Fibroblast of skin of right biceps (primary cell): ENCODE data around the gene HPCAL4.

ENCODE experiments used
- DNase-seq: peaks from one replicate; pipeline ENCODE4 v3.0.0-alpha.2; 2013

HPCAL4 gene

GRCh38 chr1:39675220-39675619 lies 16.0 kb downstream of the HPCAL4 start:
- DNase-seq: no peak

DNA sequence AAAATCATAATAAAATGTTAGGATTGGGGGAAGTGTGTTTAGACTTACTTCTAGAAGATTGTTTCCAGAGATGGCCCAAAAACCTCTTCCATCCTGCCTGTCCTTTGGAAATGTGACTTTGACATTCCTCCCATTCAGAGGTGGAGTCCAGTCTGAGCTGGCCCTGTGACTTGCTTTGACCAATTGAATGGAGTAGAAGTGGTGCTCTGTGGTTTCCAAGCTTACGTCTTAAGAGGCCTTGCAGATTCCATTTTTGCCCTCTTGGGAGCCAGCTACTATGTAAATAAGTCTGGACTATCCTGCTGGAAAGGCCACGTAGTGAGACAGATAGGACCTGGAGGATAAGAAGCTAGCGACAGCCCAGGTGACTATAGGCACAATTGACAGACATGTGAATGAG lies 18.0 kb downstream of the HPCAL4 start:
- DNase-seq: no peak

DNA sequence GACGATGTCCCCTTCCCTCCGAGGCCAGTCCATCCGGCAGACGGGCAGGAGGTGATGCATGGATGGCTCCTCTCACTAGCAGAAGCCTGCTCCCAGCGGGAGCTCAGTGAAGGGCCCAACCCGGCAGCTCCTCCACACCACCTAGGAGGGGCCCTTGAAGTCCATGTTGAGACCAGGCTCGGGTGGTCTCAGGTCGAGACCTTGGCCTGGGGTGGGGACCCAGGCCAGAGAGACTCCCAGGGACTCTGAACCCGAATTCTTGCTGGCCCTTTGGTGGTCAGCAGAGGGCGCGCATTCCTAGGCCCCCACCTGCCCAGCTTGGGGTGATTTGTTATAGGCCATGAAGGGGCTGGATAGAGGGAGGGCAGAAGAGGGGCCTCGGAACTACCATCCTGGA lies 18.7 kb downstream of the HPCAL4 start:
- no peak for DNase-seq

DNA sequence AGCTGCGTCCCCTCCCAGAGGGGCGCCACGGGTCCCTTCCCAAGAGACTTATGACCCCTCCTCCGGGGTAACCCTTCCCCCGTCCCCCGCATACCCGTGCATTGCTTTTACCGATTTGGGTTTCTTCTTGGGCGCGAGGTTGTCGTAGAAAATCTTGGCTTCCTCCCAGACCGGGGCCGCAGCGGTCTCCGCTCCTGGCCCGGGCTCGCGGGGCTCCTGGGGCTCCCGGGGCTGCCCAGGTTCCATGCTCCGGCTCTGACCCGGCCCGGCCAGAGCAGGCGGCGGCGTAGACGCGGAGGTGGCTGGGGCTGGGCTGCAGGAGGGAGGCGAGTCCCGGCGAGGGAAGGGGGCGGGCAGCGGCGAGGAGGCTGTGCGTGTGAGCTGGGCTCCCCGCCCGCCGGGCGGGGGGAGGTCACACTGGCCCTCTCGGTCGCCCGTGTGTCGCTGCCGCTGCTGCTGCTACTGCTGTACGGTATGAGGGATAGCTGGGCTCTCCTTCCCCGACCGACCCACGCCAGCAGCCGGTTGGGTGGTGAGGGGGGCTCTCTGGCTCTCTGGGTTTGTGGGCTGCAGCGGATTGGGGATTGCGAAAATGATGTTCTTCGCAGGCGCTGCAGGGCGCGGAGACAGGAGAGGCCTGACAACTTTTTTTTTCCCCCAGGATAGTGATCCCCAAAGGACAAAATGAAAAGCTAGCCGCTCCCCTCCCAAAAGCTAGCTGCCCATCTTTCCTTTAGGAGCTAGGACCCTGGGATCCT lies 19.3 kb downstream of the HPCAL4 start, which contains the start of gene NT5C1A:
Gene NT5C1A (minus strand): TSS at position 315 of the 758 bp plus-strand sequence. CDS start 69 bp downstream, at position 246.
- DNase-seq: no peak

- no peak for DNase-seq
Measured at GRCh38 chr1:39671433-39671792, 19.8 kb downstream of the HPCAL4 start.

DNA sequence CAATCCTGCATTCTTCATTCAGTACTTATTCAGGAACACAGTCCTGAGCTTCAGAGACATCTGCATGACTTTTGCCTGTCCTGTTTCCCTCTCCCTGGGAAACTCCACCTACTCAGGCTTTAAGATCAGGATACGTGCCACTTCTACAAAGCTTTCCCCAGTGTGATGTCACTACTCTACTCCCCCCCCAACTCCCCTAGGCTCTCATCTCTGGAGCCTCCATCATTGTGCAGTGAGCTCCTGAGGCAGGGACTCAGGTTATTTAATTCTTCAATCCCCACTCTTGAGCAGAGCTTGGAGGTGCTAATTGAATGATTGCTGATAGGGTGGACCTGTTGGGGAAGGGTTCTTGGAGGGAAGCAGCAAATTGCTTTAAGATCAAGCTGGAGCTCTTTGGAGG lies 20.5 kb downstream of the HPCAL4 start:
- DNase-seq: no peak

DNA sequence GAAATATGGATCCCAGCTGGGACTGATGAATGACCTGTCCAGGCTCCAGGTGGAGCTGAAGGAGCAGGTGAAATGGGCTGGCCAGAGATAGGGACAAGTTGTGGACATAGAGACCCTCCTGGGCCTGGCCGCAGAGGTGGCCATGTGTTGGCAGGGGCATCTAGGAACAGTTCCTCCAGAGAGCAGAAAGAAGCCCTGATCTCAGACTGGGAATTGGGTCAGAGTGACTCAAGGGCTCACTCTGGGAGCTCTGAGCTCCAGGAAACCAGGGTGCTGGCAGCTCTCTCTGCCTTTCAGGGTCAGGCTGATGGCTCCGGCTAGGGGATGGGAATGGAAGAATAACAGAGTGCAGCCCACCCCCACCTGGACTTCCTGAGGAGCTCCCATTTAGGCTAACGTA lies 22.3 kb downstream of the HPCAL4 start:
- no peak for DNase-seq

- no peak for DNase-seq
Measured at GRCh38 chr1:39668111-39668510, 23.1 kb downstream of the HPCAL4 start.

DNA sequence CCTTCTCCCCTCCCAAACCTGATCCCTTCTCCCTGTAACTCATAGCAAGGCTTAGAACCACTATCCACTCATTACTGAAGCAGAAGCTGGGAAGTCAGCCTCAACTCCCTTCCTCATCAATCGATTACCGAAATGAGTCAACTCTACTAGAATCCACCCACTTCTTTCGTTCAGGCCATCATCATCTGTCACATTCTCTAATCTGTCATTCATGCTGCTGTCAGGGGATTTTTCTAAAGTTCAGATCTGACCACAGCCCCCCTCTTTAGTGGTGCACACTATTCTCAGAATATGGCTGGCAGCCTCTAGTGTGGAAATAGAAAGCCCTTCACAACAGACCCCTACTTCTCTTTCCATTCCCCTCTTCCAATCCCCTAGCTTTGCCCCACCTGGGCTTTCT lies 24.5 kb downstream of the HPCAL4 start:
- DNase-seq: no peak

- DNase-seq: no peak
Measured at GRCh38 chr1:39663559-39663958, 27.7 kb downstream of the HPCAL4 start.

GRCh38 chr1:39662861-39663260 lies 28.4 kb downstream of the HPCAL4 start:
- DNase-seq: no peak

GRCh38 chr1:39659538-39659937 lies 31.7 kb downstream of the HPCAL4 start:
- no peak for DNase-seq

- DNase-seq: no peak
Measured at GRCh38 chr1:39659110-39659509, 32.1 kb downstream of the HPCAL4 start.

DNA sequence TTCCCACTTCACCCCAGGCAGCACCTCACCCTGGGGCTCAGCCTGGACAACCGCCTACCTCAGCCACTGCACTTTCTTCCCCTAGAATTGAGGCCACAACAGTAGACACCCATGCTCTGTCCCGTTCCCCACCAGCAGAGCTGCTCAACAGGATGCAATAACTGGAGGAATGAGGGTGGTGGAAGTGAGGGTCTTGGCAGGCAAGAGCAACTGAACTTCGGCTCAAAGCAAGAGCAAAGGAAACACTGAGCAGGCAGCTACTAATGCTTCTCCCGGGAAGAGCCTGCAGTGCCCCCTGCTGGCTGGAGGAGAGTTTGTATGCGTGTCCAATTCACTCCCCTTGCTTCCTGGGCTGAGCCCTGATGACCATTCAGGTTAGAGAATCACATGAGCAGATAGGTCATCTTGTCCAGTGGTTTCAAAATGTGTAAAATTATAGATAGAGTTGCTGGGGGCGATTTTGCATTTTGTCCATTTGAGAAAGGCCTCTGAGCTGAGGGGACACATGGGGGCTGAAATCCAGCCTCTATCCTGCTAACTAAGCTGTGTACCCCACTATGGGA lies 33.2 kb downstream of the HPCAL4 start:
- peak; percentile 63 for DNase-seq

DNA sequence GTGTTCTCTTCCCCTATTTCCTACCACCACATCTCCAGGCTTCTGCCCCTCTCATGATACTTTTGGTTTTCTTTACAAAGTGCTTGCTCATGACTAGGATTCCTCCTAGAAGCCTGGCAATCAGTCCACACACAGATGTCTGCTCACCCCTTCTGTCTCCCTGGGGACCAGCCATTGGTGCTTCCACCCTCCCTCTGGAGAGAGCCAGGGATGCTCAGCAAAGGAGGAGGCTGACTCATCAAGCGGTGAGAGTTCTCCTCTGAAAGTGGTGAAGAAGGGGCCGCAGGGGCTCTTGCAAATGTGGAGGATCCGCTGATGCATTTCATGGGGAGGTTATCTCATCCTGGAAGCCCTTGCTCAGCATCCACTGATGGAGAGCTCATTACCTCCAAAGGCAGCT lies 33.8 kb downstream of the HPCAL4 start:
- DNase-seq: peak; percentile 64

- no peak for DNase-seq
Measured at GRCh38 chr1:39656391-39656790, 34.8 kb downstream of the HPCAL4 start.

GRCh38 chr1:39655578-39656268 lies 35.5 kb downstream of the HPCAL4 start:
- DNase-seq: no peak

- no peak for DNase-seq
Measured at GRCh38 chr1:39654291-39654690, 36.9 kb downstream of the HPCAL4 start.

GRCh38 chr1:39653546-39654031 lies 37.6 kb downstream of the HPCAL4 start:
- peak; percentile 62 for DNase-seq

- DNase-seq: no peak
Measured at GRCh38 chr1:39652554-39652953, 38.7 kb downstream of the HPCAL4 start.

- DNase-seq: no peak
Measured at GRCh38 chr1:39652105-39652504, 39.1 kb downstream of the HPCAL4 start.

DNA sequence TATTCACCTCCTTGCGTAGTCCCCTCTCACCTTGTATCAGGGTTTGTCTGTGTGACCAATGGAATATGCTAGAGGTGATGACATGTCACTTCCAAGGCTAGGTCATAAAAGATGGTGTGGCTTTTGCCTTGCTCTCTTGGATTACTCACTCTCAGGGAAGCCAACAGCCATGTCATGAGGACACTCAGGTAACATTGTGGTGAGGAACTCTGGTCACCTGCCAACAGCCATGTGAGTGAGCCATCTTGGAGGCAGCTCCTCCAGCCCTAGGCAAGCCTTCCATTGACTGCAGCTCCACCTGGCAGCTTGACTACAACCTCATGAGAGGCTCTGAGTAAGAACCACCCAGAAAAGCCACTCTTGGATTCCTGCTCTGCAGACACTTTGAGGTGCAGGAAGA lies 40.8 kb downstream of the HPCAL4 start:
- no peak for DNase-seq

DNA sequence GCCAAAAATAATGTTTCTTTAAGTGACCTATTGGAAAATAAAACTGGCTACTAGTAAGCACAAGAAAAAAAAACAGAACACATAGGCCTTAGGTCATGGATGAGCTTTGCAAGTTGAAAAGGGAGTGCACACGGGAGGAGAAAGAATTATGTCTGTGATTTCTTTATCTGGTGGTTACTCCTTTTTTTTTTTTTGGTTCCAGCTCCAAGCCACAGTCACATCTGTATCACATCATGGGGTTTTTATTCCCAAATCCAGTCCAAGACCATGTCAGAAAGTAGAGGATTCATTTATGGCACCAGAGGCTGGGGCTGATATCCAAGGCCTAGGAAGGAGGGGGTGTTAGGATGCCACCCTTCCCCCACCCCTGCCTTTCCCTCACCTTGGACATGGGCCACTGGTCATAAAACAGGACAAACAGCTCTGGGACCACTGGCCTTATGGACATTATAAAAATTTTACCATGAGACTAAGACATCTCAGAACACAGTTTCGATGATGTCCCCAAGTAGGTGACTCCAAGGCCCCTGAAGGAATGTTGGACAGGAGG lies 41.5 kb downstream of the HPCAL4 start:
- DNase-seq: no peak

- DNase-seq: no peak
Measured at GRCh38 chr1:39648496-39648895, 42.7 kb downstream of the HPCAL4 start.
